Measurements from ENCODE around the gene MAPK8IP3.
"Not testable (repeated sequence)": the region's sequence is repeated elsewhere in the genome, so short reads cannot be mapped to it uniquely, and the experiment has no call there.

MAPK8IP3 gene

DNA sequence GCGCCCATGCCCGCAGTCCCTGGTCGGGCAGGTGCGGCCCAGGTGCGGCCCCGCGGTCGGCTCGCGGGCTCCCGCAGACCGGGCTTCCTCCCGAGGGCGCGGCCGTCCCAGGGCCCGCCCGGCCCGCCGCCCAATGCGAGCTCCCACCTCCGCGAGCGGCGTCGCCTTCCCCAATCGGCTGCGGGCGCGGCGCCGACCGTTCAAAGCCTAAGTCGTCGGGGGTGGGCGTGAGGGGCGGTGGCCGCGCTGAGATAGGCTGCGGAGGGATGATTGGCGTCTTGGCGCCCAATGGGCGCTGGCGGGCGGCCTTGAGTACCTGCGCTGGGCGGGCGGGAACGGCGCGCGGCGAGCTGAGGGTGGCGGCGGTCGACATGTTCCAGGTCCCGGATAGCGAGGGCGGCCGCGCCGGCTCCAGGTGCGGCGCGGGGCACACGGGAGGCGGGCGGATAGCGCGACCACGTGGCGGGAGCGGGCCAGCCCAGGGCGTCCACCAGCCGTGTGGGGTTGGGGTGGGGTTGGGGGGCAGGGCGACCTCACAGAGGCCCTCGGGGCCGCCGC, 28.0 kb upstream of the MAPK8IP3 start, which contains the start of gene JPT2:
Gene JPT2 (plus strand): TSS at position 338 of the 558 bp plus-strand sequence. CDS start 34 bp downstream, at position 372.
- peak; percentile 91 for DNase-seq

DNA sequence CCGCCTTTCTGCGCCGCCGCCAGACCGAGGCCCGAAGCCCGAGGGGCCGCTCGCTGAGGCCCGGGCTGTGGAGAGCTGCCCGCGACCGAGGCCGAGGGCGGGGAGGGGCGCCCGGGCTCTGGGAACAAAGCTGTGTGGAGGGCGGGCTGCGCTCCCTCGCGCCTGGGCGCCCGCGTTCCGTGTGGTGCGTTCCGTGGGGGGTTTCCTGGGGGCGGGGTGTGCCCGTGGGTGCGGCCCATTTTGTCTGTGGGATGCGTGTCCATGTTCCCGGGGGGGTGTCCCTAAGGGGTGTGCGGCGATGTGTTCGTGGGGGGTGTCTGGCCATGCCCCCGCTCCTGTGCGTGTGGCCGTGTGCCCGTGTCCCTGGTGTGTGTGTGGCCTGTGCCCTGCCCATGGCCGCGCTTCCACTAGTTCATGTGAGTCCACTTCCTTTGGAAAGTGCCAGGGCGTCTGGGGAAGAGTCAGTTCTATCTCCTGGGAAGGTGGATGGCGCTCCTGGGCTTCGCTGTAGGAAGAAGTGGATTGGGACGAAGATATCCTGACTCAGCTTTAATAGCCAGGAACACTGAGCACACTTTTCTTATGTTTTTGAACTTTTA, 27.4 kb upstream of the MAPK8IP3 start:
- peak; percentile 43 for DNase-seq

- no peak for DNase-seq
Measured at GRCh38 chr16:1680361-1680760, 25.6 kb upstream of the MAPK8IP3 start.

- no peak for DNase-seq
Measured at GRCh38 chr16:1681032-1681431, 25.0 kb upstream of the MAPK8IP3 start.

- no peak for DNase-seq
Measured at GRCh38 chr16:1687427-1688316, 18.3 kb upstream of the MAPK8IP3 start.

- no peak for DNase-seq
Measured at GRCh38 chr16:1688807-1689560, 17.0 kb upstream of the MAPK8IP3 start.

GRCh38 chr16:1689853-1690252, 16.1 kb upstream of the MAPK8IP3 start:
- DNase-seq: no peak

- no peak for DNase-seq
Measured at GRCh38 chr16:1690810-1691209, 15.2 kb upstream of the MAPK8IP3 start.

DNA sequence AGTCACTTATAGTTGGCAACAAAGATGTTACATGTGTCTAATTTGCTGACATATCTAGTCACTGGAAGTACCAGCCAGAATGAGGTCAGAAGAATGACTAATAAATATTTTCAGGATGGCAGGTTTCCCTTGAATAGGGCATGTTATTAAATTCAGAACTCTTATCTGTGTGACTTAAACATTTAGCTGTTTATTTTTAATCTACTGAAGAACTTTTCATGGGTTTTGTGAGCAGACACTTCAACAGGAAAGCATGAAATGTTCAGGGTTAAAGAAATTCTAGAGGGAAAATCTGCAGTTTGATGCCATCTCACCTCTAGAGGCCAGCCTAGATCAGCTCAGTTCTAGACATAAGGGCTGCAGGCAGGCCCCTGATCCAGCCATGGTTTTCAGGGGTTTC, 14.7 kb upstream of the MAPK8IP3 start:
- no peak for DNase-seq

GRCh38 chr16:1691956-1692355, 14.0 kb upstream of the MAPK8IP3 start:
- DNase-seq: no peak

GRCh38 chr16:1696863-1697262, 9.1 kb upstream of the MAPK8IP3 start:
- DNase-seq: no peak

DNA sequence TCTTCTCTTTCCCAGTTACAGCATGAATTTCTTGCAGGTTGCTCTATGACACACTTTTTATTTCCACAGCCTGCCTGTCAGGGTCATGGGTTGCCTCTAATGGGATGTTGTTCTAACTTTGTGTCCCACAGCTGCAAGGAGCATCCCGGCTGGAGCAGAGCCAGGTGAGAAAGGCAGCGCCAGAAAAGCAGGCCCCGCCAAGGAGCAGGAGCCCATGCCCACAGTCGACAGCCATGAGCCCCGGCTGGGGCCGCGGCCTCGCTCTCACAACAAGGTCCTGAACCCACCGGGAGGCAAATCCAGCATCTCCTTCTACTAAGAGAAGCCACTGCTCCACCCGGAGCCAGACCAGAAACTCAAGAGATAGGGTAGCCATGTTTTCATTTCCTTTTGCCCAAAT, 7.3 kb upstream of the MAPK8IP3 start:
- no peak for DNase-seq

DNA sequence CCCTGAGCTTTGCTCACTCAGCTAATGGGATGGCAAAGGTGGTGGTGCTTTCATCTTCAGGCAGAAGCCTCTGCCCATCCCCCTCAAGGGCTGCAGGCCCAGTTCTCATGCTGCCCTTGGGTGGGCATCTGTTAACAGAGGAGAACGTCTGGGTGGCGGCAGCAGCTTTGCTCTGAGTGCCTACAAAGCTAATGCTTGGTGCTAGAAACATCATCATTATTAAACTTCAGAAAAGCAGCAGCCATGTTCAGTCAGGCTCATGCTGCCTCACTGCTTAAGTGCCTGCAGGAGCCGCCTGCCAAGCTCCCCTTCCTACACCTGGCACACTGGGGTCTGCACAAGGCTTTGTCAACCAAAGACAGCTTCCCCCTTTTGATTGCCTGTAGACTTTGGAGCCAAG, 5.7 kb upstream of the MAPK8IP3 start:
- no peak for DNase-seq

DNA sequence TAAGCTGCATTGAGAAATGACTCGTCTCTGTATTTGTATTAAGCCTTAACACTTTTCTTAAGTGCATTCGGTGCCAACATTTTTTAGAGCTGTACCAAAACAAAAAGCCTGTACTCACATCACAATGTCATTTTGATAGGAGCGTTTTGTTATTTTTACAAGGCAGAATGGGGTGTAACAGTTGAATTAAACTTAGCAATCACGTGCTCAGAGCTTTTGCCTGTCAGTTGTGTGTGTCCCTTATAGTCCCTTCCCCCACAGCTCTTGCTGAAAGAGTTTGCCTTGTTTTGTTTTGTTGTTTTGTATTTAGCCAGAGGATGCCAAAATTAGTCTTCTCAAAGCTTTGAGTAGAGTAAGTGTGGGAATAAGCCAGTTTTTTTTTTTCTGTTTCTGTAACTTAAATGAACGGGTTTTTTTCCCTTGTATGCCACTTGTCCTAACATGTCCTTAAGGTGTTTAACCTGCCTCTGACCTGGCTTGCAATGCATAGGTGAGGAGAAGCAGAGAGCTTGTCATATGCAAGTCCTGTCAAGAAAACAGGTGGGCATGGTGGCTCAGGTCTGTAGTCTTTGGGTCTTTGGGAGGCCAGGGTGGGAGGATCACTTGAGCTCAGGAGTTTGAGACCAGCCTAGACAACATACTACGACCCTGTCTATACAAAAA, 4.6 kb upstream of the MAPK8IP3 start:
- DNase-seq: no peak

- not testable (repeated sequence) for DNase-seq
Measured at GRCh38 chr16:1705324-1705687, 689 bp upstream of the MAPK8IP3 start.

DNA sequence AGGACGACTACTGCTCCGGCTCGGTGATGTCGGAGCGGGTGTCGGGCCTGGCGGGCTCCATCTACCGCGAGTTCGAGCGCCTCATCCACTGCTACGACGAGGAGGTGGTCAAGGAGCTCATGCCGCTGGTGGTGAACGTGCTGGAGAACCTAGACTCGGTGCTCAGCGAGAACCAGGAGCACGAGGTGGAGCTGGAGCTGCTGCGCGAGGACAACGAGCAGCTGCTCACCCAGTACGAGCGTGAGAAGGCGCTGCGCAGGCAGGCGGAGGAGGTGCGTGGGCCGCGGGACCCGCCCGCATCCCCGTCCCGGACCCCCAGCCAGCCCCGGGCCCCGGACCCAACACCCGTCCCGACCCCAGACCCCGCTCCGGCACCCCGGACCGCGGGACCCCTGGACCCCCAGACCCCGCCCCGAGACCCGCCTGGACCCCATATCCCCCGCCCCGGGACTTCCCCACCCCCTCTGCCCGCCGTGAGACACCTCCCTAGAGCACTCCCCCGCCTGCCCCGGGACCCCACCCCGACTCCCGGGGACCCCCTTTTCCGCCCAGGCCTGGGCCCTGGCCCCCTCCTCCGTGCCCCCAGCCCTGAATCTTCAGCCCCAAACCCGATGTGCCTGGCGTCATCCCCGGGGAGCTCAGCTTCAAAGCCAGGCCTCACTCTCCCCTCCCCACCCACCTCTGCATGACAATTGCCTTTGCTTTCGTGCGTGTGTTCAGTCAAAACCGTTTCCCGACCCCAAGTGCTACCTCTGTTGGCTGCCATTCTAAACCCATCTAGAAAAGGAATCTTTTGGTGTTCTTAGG, 594 bp downstream of the MAPK8IP3 start:
- peak; percentile 21 for DNase-seq

DNA sequence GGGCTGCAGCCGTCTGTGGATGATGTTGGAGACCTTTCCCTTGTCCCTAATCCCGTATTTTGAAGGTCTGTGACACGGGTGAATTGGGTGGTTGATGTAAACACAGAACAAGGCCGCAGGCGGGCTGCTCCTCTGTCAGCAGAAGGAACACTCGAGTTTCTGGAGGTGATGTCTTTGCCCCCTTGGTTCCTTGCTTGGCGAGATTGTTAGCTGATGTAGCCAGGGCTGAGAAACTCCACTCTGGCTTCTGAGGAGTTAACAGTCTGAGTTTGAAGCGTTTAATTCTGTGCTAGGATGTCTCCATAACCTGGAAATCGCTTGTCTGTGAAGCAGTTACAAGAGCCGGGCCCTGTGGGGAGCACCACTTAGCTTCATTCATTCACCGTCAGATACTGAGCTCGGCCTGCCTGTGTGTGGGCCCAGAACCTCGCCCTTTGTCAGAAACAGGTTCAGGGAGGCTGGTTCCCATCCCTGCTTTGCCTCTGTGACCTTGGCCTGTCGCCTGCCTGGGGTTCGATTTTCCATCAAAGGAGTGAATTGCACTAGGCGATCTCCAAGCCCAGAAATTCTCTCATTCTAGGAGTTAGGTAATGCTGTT, 1.3 kb downstream of the MAPK8IP3 start:
- DNase-seq: no peak

DNA sequence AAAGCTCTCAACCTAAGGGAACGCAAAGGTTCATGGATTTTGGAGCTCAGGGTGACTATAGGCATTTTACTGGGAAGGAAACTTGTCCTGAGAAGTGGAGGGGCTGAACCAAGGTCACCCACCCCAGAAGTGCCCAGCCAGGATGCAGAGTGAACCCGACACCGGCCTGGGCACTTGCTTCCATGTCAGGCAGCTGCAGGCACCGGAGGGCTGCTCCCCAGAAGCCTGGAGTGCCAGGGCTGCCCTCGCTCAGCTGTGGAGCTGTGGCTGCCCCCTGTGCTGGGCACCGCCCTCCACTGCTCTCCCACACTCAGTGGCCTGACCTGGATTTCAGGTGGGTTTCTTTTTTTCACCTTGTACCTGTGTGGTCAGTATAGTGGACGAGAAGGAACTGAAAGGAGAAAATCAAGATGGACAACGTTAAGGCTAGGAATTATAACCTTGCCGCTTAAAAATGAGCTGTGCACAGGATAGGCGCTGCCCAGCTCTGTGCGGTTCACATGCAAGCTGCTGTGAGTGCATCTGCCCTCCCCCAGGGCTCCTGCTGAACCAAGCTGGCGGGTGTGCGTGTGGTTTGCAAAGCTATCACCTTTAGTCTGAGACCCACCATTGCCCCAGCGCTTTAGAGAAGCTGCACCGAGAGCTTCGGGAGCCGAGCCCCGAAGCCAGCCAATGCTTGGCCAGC, 2.2 kb downstream of the MAPK8IP3 start:
- no peak for DNase-seq

- no peak for DNase-seq
Measured at GRCh38 chr16:1708768-1709180, 2.8 kb downstream of the MAPK8IP3 start.

GRCh38 chr16:1709356-1709755, 3.4 kb downstream of the MAPK8IP3 start:
- DNase-seq: no peak

Data from T-helper 9 cell (primary cell).